ENCODE results near the gene EMP3.
"Not testable (repeated sequence)": the region's sequence is repeated elsewhere in the genome, so short reads cannot be mapped to it uniquely, and the experiment has no call there.

EMP3 gene

GRCh38 chr19:48325265-48325910, at the start of gene EMP3:
TSS of gene EMP3 (plus strand) at chr19:48325552. CDS start at chr19:48326845, 1,293 bp downstream.
- peak; percentile 91 for DNase-seq

DNA sequence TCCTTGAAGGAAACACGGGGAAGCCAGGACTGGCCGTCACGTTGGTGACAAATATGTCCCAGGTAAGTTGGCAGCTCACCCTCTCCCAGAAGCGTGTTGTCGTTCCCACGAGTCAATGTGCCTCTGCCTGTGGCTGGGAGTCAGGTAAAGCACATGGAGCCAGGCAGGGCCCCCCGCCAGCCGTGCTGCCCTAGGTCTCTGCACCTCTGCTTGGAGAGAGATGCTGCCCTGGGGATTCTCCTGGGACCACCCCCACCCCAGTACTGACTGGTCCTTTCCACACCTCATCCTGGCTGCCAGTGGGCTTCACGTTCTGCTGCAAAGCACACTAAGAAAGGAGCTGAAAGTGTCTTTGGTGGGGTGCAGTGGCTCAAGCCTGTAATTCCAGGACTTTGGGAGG, 45.6 kb upstream of the EMP3 start:
- no peak for DNase-seq

GRCh38 chr19:48283908-48284307, 41.4 kb upstream of the EMP3 start:
- DNase-seq: peak; percentile 96

GRCh38 chr19:48284896-48285295, 40.5 kb upstream of the EMP3 start:
- peak; percentile 50 for DNase-seq

DNA sequence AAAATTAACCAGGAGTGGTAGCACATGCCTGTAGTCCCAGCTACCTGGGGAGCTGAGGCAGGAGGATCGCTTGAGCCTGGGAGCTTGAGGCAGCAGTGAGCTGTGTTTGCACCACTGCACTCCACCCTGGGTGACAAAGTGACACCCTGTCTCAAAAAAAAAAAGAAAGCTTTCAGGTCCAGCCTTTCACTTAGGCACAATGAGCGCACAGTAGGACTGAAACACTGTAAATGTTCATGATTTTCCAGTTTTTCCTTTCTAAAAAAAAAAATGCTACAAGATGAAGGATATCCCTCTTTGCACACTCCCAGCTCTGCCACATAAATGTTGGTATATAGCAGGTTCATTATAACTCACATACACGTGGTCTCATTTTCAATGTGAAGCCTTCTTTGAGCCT, 37.6 kb upstream of the EMP3 start:
- no peak for DNase-seq

GRCh38 chr19:48290401-48290770, 35.0 kb upstream of the EMP3 start:
- peak; percentile 50 for DNase-seq

- DNase-seq: peak; percentile 74
Measured at GRCh38 chr19:48290771-48291488, 34.4 kb upstream of the EMP3 start.

GRCh38 chr19:48291489-48291815, 33.9 kb upstream of the EMP3 start:
- not testable (repeated sequence) for DNase-seq

- DNase-seq: peak; percentile 84
Measured at GRCh38 chr19:48292798-48293197, 32.6 kb upstream of the EMP3 start.

DNA sequence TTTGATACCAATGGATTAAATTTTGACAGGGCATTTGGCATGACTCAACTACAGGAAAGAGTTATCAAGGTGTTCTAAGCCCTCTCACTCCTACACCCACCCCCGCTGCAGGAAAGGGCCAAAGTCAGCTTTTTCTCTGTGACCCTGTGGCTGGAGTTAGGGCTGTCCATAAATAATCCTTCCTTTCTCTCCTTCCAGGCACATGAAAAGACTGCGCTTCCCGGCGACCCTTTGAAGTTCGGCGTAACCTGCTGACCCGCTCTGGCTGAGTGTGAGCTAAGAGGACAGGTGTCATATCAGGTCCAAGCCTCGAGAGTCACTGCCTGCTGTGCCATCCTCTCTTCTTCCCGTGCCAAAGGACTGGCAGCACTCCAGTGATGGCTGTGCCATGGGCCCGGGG, 29.9 kb upstream of the EMP3 start:
- DNase-seq: no peak

DNA sequence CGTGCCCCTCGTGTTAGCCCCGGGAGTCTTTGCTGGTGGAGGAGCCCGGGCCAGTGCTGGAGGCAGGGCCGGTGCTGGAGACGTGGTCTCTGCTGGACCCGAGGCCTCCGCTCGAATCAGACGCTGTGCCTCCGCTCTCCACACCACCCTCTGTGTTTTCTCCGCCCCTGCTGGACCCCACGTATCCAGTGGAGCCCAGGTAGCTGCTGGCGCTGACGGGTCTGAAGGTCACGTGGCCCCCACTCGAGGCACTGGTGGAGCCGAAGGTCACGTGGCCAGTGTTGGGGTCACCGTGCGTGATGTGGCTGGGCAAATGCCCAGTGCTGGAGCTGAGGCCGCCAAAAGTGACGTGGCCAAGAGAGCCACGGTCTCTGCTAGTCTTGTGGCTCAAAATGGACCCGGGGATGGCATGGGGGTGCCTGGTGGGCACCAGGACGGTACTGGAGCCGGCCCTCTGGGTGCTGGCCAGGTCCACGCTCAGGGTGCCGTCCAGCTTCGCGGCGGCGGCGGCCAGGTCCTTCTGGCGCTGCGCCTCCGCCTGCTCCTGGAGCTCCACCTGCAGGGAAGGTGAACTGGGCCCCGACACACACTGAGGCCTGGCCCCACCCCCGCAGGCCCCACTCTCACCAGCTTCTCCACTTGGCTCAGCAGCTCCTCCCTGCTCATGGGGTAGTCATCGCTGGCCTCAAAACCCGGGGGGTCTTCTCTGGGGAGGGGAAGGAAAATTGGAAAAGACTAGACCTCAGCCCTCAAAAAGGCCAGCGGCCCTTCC, 28.2 kb upstream of the EMP3 start:
- no peak for DNase-seq

- DNase-seq: no peak
Measured at GRCh38 chr19:48297975-48298374, 27.4 kb upstream of the EMP3 start.

- no peak for DNase-seq
Measured at GRCh38 chr19:48301886-48302599, 23.3 kb upstream of the EMP3 start.

DNA sequence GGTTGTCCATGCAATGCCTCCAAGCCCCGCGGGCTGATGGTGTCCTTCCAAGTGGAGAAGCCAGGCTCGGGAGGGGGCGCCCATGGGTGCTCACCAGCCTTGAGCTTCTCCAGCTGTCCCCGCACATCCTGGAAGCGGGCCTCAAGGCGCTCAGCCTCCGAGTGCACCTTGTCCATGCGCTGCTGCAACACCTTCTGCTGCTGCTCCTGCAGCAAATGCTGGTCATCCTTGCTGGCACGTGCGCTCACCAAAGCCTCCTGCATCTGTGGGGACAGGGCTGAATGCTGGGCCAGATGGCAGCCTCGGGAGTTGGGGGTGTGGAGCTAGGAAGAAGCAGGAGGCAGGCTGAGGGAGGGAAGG, 22.8 kb upstream of the EMP3 start:
- DNase-seq: no peak

- no peak for DNase-seq
Measured at GRCh38 chr19:48303367-48303766, 22.0 kb upstream of the EMP3 start.

GRCh38 chr19:48303866-48304265, 21.5 kb upstream of the EMP3 start:
- DNase-seq: no peak

- no peak for DNase-seq
Measured at GRCh38 chr19:48308631-48309586, 16.4 kb upstream of the EMP3 start.

DNA sequence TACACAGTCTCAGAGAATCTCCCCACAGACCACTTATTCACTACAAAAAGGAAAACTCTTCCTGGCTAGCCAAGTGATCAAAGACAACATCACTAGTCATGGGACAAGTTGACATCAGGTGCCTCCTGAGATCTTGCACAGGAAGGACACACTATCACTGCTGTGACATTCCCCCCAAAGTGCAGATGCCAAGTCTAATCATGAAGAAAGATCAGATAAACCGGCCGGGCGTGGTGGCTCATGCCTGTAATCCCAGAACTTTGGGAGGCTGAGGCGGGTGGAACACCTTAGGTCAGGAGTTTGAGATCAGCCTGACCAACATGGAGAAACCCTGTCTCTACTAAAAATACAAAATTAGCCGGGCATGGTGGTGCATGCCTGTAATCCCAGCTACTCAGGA, 15.6 kb upstream of the EMP3 start:
- not testable (repeated sequence) for DNase-seq

DNA sequence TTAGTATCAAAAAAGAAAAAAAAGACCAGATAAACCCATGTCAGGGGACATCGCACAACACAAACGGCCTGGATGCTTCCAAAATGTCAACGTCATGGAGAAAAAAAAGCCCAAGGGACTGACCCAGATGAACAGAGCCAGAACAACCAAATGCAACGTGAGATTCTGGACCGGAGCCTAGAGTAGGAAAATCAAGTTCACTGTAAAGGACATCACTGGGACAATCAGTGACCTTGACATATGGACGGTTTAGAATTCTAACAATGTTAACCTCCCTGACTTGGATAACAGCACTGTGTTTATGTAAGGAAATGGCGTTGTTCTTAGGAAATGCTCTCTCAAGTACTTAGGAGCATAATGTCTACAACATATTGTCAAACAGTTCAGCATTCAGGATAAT, 15.1 kb upstream of the EMP3 start:
- no peak for DNase-seq

GRCh38 chr19:48311384-48311783, 14.0 kb upstream of the EMP3 start:
- DNase-seq: no peak

DNA sequence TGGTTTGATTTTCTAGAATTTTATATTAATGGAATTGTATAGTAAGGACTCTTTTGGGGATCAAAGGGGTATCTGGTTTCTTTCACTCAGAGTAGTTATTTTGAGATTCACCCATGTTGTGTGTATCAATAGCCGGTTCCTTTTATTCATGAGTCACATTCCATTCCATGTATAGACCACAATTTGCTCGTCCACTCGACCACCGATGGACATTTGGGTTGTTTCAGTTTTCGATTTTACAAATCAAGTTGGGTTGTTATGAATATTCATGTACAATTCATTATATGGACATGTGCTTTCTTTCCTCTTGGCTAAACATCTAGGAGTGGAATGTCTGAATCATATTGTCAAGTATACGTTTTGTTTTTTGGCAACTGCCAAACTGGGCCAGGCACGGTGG, 9.6 kb upstream of the EMP3 start:
- DNase-seq: no peak

- not testable (repeated sequence) for DNase-seq
Measured at GRCh38 chr19:48317708-48317960, 7.7 kb upstream of the EMP3 start.

Measured in HCEC 1CT (cell line).